ENCODE data around the gene HPN.
"Not testable (repeated sequence)": the region's sequence is repeated elsewhere in the genome, so short reads cannot be mapped to it uniquely, and the experiment has no call there.

Gene HPN

GRCh38 chr19:35093941-35094647 lies 52.6 kb downstream of the HPN start:
- Mint-ChIP-seq H3K9me3 (no peaks in the 10 kb centered on the region), H3K27ac (ENCODE audit: low read depth) (no peak overlapping the region), H3K4me1 (no peaks in the 10 kb centered on the region), H3K4me3 (no peak overlapping the region), H3K27me3 (no peaks in the 10 kb centered on the region), H3K36me3 (ENCODE audit: insufficient read depth) (no peaks in the 10 kb centered on the region)
- no peak for DNase-seq (ENCODE audit: low spot score in 2 of 2)
- ATAC-seq (replicated peaks; ENCODE audit: extremely low read depth, poor library complexity, severe bottlenecking): no peak

DNA sequence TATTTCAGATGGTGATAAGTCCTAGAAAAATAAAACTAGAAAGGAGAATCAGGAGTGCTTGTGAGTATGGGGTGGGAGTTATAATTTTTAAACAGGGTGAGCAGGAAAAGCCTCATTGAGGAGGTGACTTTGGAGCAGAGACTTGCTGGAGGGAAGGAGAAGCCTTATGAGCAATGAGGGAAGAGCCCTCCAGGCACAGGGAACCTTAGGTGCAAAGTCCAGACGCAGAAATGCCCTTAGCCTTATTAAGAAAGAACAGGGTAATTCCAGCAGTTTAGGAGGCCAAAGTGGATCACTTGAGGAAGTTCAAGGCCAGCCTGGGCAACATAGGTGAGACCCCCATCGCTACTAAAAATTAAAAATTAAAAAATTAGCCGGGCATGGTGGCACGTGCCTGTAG lies 53.1 kb downstream of the HPN start:
- ATAC-seq (replicated peaks; ENCODE audit: extremely low read depth, poor library complexity, severe bottlenecking) (no peak), DNase-seq (ENCODE audit: low spot score in 2 of 2) (no peak)
- Mint-ChIP-seq H3K9me3 (no peaks in the 10 kb centered on the region), H3K4me3 (no peak overlapping the region), H3K27ac (ENCODE audit: low read depth) (no peak overlapping the region), H3K27me3 (no peaks in the 10 kb centered on the region), H3K4me1 (no peaks in the 10 kb centered on the region), H3K36me3 (ENCODE audit: insufficient read depth) (no peaks in the 10 kb centered on the region)

- Mint-ChIP-seq H3K27me3 (no peaks in the 10 kb centered on the region), H3K9me3 (no peaks in the 10 kb centered on the region), H3K4me1 (no peaks in the 10 kb centered on the region), H3K27ac (ENCODE audit: low read depth) (no peak overlapping the region), H3K4me3 (no peak overlapping the region), H3K36me3 (ENCODE audit: insufficient read depth) (no peaks in the 10 kb centered on the region)
- no peak for ATAC-seq (replicated peaks; ENCODE audit: extremely low read depth, poor library complexity, severe bottlenecking)
- no peak for DNase-seq (ENCODE audit: low spot score in 2 of 2)
Observed at GRCh38 chr19:35095667-35096368, 54.3 kb downstream of the HPN start.

DNA sequence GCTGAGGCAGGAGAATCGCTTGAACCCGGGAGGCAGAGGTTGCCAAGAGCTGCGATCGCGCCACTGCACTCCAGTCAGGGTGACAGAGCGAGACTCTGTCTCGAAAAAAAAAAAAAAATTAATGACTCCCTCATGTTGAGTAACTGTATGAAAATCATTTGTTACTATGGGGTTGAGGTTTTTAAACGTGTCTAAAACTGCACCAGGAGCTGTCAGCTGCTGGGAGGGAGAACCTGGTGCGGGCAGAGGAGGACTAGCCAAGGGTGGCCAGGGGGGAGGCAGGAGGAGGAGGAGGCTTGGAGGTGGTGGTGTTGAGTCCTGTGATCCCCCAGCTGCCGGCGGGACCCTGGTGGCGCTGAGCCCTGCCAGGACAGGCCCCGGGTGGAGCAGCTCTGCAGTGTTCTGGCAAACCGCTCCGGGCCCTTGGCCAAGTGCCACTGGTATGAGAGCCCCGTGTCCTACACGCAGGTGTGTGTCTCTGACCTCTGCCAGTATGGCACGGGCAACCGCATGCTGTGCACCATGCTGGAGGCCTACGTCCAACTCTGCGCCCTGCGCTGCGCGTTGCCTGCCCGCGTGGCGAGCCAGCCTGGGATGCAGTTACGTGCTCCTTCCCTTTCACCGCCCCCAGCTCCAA lies 57.0 kb downstream of the HPN start:
- no peaks in the 10 kb centered on the region for H3K9me3 Mint-ChIP-seq
- H3K27me3 Mint-ChIP-seq: no peaks in the 10 kb centered on the region
- H3K36me3 Mint-ChIP-seq (ENCODE audit: insufficient read depth): no peaks in the 10 kb centered on the region
- H3K4me3 Mint-ChIP-seq: no peak overlapping the region
- ATAC-seq (replicated peaks; ENCODE audit: extremely low read depth, poor library complexity, severe bottlenecking): no peak
- H3K27ac Mint-ChIP-seq (ENCODE audit: low read depth): no peak overlapping the region
- DNase-seq (ENCODE audit: low spot score in 2 of 2): no peak
- no peaks in the 10 kb centered on the region for H3K4me1 Mint-ChIP-seq

GRCh38 chr19:35099155-35099896 lies 57.8 kb downstream of the HPN start:
- H3K36me3 Mint-ChIP-seq (ENCODE audit: insufficient read depth): no peaks in the 10 kb centered on the region
- no peaks in the 10 kb centered on the region for H3K27me3 Mint-ChIP-seq
- H3K27ac Mint-ChIP-seq (ENCODE audit: low read depth): no peak overlapping the region
- no peaks in the 10 kb centered on the region for H3K4me1 Mint-ChIP-seq
- H3K4me3 Mint-ChIP-seq: no peak overlapping the region
- no peak for ATAC-seq (replicated peaks; ENCODE audit: extremely low read depth, poor library complexity, severe bottlenecking)
- no peak for DNase-seq (ENCODE audit: low spot score in 2 of 2)
- no peaks in the 10 kb centered on the region for H3K9me3 Mint-ChIP-seq

DNA sequence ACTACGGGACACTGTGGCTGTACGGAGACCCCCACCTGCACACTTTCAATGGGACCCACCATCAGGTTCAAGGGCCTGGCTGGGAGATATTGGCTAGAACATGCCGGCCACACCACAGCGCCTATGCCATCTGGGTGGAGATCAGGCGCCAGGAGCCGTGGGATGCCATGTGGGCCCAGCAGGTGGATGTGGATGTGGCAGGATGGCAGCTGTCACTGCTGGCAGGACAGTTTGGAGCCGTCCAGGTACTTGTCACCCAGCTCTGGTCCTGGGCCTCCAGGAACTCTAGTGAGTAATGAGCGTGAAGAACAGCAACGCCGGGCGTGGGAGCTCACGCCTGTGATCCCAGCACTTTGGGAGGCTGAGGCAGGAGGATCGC lies 58.4 kb downstream of the HPN start:
- H3K9me3 Mint-ChIP-seq: no peaks in the 10 kb centered on the region
- no peak overlapping the region for H3K4me3 Mint-ChIP-seq
- no peaks in the 10 kb centered on the region for H3K36me3 Mint-ChIP-seq (ENCODE audit: insufficient read depth)
- H3K27me3 Mint-ChIP-seq: no peaks in the 10 kb centered on the region
- H3K27ac Mint-ChIP-seq (ENCODE audit: low read depth): no peak overlapping the region
- DNase-seq (ENCODE audit: low spot score in 2 of 2): no peak
- no peak for ATAC-seq (replicated peaks; ENCODE audit: extremely low read depth, poor library complexity, severe bottlenecking)
- H3K4me1 Mint-ChIP-seq: no peaks in the 10 kb centered on the region

DNA sequence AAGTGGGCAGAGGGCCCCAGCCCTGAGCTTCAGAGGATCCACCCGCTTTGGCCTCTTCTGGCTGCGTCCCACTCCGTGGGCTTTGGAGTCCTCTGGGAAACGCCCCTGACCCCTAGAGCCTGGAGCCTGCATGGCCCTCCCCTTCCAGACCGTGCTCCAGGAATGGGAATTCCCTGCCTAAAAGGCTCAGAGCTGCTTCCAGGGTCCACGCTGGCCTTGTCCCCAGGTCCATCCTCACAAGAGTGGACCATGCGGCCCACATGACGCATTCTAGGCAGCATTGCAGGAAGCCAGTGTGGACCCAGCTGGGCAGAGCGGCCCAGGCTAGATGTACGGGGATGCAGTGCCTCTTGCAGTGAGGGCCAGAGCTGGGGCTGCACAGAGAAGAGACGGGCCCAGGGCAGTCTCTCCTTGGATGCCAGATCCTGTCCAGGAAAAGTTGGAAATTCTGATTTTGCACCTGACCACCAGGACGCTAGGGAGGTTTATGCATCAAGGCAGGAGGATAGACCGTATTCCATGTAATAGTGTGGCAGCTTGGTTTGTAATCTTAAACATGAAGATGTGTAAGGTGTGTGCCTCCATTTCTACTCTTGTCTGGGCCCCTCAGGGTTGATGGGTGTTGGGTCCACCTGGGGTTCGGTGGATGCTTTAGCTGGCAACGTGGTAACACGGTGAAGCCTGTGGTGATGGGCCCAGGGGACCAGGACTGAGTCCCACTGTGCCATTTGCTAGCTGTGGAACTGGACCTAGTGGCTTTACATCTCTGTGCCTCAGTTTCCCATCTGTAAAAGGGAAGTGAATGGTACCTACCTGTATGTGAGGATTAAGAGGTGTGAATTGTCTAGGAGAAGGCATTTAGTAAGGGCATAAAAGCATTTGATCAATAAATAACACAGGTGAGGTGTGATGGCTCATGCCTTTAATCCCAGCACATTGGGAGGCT lies 59.3 kb downstream of the HPN start:
- H3K9me3 Mint-ChIP-seq: no peaks in the 10 kb centered on the region
- no peaks in the 10 kb centered on the region for H3K27me3 Mint-ChIP-seq

GRCh38 chr19:35101949-35102348 lies 60.4 kb downstream of the HPN start:
- H3K36me3 Mint-ChIP-seq (ENCODE audit: insufficient read depth); ATAC-seq (replicated peaks; ENCODE audit: extremely low read depth, poor library complexity, severe bottlenecking); H3K27me3 Mint-ChIP-seq; DNase-seq (ENCODE audit: low spot score in 2 of 2); H3K9me3 Mint-ChIP-seq; H3K4me3 Mint-ChIP-seq; H3K27ac Mint-ChIP-seq (ENCODE audit: low read depth); H3K4me1 Mint-ChIP-seq: not testable (repeated sequence)

More for the DNA sequence above, 59.3 kb downstream of the HPN start:
- H3K4me3 Mint-ChIP-seq: no peak overlapping the region
- no peak for ATAC-seq (replicated peaks; ENCODE audit: extremely low read depth, poor library complexity, severe bottlenecking)
- no peak overlapping the region for H3K27ac Mint-ChIP-seq (ENCODE audit: low read depth)
- H3K36me3 Mint-ChIP-seq (ENCODE audit: insufficient read depth): no peaks in the 10 kb centered on the region
- DNase-seq (ENCODE audit: low spot score in 2 of 2): no peak
- no peaks in the 10 kb centered on the region for H3K4me1 Mint-ChIP-seq

DNA sequence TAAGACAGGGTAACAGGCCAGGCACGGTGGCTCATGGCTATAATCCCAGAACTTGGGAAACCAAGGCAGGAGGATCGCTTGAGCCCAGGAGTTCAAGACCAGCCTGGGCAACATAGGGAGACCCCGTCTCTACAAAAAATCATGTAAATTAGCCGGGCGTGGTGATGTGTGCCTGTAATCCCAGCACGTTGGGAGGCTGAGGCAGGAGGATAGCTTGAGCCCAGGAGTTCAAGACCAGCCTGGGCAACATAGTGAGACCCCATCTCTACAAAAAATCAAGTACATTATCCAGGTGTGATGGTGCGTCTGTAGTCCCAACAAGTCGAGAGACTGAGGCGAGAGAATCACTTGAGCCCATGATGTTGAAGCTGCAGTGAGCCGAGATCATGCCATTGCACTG lies 62.1 kb downstream of the HPN start:
- H3K27ac Mint-ChIP-seq (ENCODE audit: low read depth): peak overlapping the region; percentile 33
- H3K4me1 Mint-ChIP-seq; H3K4me3 Mint-ChIP-seq; H3K9me3 Mint-ChIP-seq; ATAC-seq (replicated peaks; ENCODE audit: extremely low read depth, poor library complexity, severe bottlenecking); H3K27me3 Mint-ChIP-seq; DNase-seq (ENCODE audit: low spot score in 2 of 2); H3K36me3 Mint-ChIP-seq (ENCODE audit: insufficient read depth): not testable (repeated sequence)

GRCh38 chr19:35104361-35104760 lies 62.8 kb downstream of the HPN start:
- Mint-ChIP-seq H3K9me3 (no peaks in the 10 kb centered on the region), H3K36me3 (ENCODE audit: insufficient read depth) (peaks cover 3% of the 10 kb centered on the region), H3K4me3 (no peak overlapping the region), H3K27ac (ENCODE audit: low read depth) (no peak overlapping the region), H3K4me1 (no peaks in the 10 kb centered on the region), H3K27me3 (no peaks in the 10 kb centered on the region)
- ATAC-seq (replicated peaks; ENCODE audit: extremely low read depth, poor library complexity, severe bottlenecking): no peak
- no peak for DNase-seq (ENCODE audit: low spot score in 2 of 2)

DNA sequence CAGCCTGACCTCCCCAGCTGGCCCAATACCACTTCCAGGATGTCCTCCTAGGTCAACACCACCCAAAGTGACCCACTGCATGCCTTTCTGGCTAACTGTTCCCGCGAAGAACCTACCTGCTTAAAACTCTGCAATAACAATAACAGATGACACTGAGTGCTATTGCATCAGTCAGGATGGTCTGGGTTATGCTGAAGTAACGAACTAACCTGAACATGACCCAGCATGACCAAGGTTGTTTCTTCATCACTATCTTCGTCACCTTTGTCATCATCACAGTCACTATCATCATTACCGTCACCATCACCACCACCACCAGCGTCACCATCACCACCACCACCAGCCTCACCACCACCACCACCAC lies 63.5 kb downstream of the HPN start:
- no peak overlapping the region for H3K4me3 Mint-ChIP-seq
- no peak for DNase-seq (ENCODE audit: low spot score in 2 of 2)
- H3K27ac Mint-ChIP-seq (ENCODE audit: low read depth): no peak overlapping the region
- no peaks in the 10 kb centered on the region for H3K4me1 Mint-ChIP-seq
- no peak for ATAC-seq (replicated peaks; ENCODE audit: extremely low read depth, poor library complexity, severe bottlenecking)
- H3K36me3 Mint-ChIP-seq (ENCODE audit: insufficient read depth): peaks cover 3% of the 10 kb centered on the region
- H3K9me3 Mint-ChIP-seq: no peaks in the 10 kb centered on the region
- H3K27me3 Mint-ChIP-seq: no peaks in the 10 kb centered on the region
